IPS DF 6.9 (cell line): ENCODE measurements around the gene ITSN1.

Experiments used
- DNase-seq: peaks from one replicate; pipeline ENCODE4 v3.0.0-alpha.2; 2013; ENCODE audit warnings: low read depth, low spot score
- H3K27ac ChIP-seq: one replicate; pipeline ENCODE4 v1.5.1; 2013; ENCODE audit warnings: low read length, control low read depth
- H3K27me3 ChIP-seq: 2 replicates; pipeline ENCODE4 v1.6.1; 2013; ENCODE audit warnings: mild to moderate bottlenecking, low read length; ENCODE audit not compliant: control insufficient read depth, insufficient read depth
- H3K36me3 ChIP-seq: 2 replicates; pipeline ENCODE4 v1.6.1; 2013; ENCODE audit warnings: low read length; ENCODE audit not compliant: control insufficient read depth, insufficient read depth
- H3K4me1 ChIP-seq: 2 replicates; pipeline ENCODE4 v1.6.1; 2013; ENCODE audit warnings: low read length; ENCODE audit not compliant: control insufficient read depth, insufficient read depth
- H3K4me3 ChIP-seq: 2 replicates; pipeline ENCODE4 v1.5.1; 2013; ENCODE audit warnings: mild to moderate bottlenecking, low read length
- H3K9me3 ChIP-seq: 2 replicates; pipeline ENCODE4 v1.6.1; 2013; ENCODE audit warnings: low read length, inconsistent platforms; ENCODE audit not compliant: control insufficient read depth, insufficient read depth
- WGBS: extraction: QIAGEN DNeasy Blood & Tissue Kit; methylation state at CpG from one replicate; pipeline ENCODE4 v1.1.7; 2013; ENCODE audit warnings: mixed read lengths, missing lambda C conversion rate; ENCODE audit not compliant: insufficient read length, insufficient coverage; 5-methylcytosine and 5-hydroxymethylcytosine counted together

ITSN1 gene

DNA sequence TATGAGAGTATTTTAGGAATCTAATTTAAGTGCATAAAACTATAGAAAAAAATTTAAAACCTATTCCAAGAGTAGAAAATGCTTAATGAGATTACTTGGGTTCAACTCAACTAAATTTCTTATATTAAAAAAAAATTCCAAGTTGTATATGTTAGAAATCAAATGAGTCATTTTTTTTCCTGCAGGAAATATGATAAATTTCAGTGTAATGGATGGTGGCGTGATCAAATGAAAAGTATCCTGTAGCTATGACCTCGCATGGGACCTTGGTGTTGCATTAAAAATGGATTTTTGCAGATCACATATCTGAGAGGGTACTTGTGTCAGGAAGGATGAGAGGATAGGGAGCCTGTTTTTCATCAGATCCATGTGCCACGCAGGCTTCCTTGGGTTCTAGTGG is 255.4 kb downstream of the ITSN1 start:
- Histone ChIP-seq H3K4me3 (no peak overlapping the region), H3K36me3 (peaks cover 1% of the 10 kb centered on the region; the same call in 1 of the 2 replicates), H3K4me1 (peaks cover 4% of the 10 kb centered on the region; the same call in 1 of the 2 replicates), H3K9me3 (no peaks in the 10 kb centered on the region), H3K27me3 (no peaks in the 10 kb centered on the region), H3K27ac (no peak overlapping the region)
- no CpG with 5 or more reads among the region's 3 CpGs for WGBS
- no peak for DNase-seq

DNA sequence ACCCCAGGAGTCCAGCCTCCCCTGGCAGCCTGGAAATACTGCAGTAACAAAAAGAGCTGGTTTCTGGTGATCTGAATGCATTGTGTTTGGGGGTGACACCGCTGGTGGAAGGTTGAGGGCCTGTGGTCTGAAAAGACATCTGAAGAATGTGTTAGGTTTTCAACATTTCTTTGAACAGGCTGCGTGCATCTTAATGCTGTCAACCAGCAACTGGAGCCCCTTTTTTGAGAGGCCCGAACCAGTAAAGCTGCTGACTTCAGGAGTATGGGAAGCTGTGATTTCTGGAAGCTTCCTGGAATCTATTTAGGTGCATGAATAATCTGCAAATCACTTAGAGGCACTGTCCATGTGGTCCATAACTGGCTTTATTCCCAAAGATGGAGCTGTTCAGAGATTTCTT is 256.3 kb downstream of the ITSN1 start:
- no peak overlapping the region for H3K27ac ChIP-seq
- no peaks in the 10 kb centered on the region for H3K9me3 ChIP-seq
- peaks cover 4% of the 10 kb centered on the region; the same call in 1 of the 2 replicates for H3K4me1 ChIP-seq
- no peak for DNase-seq
- peaks cover 5% of the 10 kb centered on the region; the same call in 1 of the 2 replicates for H3K36me3 ChIP-seq
- WGBS: no CpG with 5 or more reads among the region's 3 CpGs
- no peak overlapping the region for H3K4me3 ChIP-seq
- no peaks in the 10 kb centered on the region for H3K27me3 ChIP-seq

DNA sequence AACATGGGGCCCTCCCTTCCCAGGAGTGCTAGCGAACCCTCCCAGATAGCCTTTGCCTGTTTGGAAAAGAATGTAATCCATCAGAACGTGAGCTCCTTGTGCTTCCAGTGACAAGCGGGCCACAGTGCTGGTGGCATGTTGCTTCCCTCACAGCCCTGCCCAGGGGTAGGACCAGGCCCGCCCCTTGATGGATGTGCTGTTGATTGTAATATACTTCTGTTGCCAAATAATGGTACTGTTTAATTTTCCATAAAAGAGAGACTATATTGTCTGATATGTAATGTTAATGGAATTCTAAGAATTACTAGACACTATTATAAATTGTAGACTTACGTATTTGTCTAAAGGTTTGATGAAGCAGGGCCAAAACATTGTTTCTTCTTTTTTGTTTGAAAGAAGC is 256.9 kb downstream of the ITSN1 start:
- Histone ChIP-seq H3K27ac (no peak overlapping the region), H3K4me3 (no peak overlapping the region), H3K27me3 (no peaks in the 10 kb centered on the region), H3K9me3 (no peaks in the 10 kb centered on the region), H3K36me3 (peaks cover 8% of the 10 kb centered on the region; the same call in 1 of the 2 replicates), H3K4me1 (peaks cover 4% of the 10 kb centered on the region; the same call in 1 of the 2 replicates)
- no CpG with 5 or more reads among the region's 5 CpGs for WGBS
- DNase-seq: no peak

DNA sequence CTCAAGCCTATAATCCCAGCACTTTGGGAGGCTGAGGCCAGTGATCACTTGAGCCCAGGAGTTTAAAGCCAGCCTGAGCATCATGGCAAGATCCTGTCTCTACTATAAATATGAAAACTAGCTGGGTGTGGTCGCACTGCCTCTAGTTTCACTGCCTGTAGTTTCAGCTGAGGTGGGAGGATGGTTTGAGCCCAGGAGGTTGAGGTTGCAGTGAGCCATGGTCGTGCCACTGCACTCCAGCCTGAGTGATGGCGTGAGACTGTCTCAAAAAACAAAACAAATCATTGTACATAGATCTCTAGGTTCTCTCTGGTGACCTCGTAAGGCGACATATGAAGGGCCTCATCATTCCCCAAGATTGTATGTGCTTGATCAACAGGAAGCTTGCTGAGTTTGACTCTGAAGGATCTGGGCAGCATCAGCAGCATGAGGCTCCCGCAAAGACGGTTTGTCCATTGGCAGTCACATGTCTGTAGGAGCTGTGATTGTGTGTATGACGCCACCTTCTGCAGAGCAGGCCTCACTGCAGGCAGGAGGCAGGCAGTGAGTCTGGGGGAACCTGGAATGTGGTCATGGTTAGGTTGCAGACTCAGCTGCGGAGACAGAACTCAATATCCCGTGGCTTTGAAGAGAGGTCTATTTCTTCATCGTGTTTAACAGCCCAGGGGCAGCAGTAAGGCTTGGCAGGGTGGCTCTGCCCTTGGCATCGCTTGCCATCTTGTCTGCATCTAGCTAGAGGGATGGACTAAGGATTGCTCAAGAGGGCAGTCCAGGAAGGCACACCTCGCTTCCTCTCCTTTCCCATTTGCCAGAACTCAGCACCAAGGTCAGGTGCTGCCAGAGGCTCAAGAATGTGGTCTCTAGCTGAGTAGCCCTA is 259.3 kb downstream of the ITSN1 start:
- Histone ChIP-seq H3K27me3 (no peaks in the 10 kb centered on the region), H3K4me3 (no peak overlapping the region), H3K27ac (no peak overlapping the region), H3K9me3 (no peaks in the 10 kb centered on the region), H3K36me3 (peaks cover 20% of the 10 kb centered on the region; the same call in 1 of the 2 replicates), H3K4me1 (no peaks in the 10 kb centered on the region)
- DNase-seq: no peak
- WGBS: no CpG with 5 or more reads among the region's 13 CpGs

DNA sequence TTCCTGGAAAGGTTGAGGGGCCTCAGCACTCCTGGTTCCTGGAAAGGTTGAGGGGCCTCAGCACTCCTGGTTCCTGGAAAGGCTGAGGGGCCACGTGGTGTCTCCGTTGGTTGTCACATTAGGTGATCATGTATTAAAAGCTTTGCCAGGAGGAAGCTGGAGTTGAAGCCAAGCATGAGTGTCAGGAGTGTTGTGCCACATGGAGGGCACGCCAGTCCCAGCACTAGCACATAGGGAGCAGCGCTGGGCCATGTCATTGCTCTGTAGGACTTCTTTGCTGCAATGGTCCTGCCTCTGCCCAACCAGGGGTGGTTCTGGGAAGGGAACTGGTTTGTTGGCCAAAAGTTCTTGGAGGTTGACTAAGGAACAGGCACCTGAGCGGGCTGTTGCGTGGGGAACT is 260.0 kb downstream of the ITSN1 start:
- no peak overlapping the region for H3K27ac ChIP-seq
- H3K27me3 ChIP-seq: no peaks in the 10 kb centered on the region
- peaks cover 23% of the 10 kb centered on the region; the same call in 1 of the 2 replicates for H3K36me3 ChIP-seq
- DNase-seq: no peak
- no peaks in the 10 kb centered on the region for H3K9me3 ChIP-seq
- WGBS: no CpG with 5 or more reads among the region's 6 CpGs
- H3K4me1 ChIP-seq: no peaks in the 10 kb centered on the region
- no peak overlapping the region for H3K4me3 ChIP-seq

DNA sequence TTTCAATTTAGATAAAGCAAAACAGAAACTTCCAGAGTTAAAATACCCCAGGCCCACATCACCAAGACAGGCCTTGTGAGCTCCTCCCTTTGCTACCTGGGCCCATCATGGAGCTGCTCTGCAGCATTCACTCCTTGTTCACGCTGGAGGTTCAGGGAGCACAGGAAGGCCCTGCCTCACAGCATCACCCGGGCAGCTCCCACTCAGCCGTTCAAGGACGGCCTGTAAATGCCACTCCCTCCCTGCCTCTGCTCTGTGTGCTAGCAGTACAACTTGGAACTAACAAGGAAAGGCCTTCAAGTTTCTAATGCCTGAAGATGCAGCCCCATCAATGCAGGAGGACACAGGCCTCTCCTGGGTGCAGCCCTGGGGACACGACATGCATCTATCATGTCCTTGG is 261.7 kb downstream of the ITSN1 start:
- H3K36me3 ChIP-seq: peaks cover 33% of the 10 kb centered on the region; the same call in 1 of the 2 replicates
- H3K27ac ChIP-seq: no peak overlapping the region
- no peak overlapping the region for H3K4me3 ChIP-seq
- WGBS: no CpG with 5 or more reads among the region's 5 CpGs
- no peaks in the 10 kb centered on the region for H3K4me1 ChIP-seq
- H3K27me3 ChIP-seq: no peaks in the 10 kb centered on the region
- no peak for DNase-seq
- no peaks in the 10 kb centered on the region for H3K9me3 ChIP-seq

DNA sequence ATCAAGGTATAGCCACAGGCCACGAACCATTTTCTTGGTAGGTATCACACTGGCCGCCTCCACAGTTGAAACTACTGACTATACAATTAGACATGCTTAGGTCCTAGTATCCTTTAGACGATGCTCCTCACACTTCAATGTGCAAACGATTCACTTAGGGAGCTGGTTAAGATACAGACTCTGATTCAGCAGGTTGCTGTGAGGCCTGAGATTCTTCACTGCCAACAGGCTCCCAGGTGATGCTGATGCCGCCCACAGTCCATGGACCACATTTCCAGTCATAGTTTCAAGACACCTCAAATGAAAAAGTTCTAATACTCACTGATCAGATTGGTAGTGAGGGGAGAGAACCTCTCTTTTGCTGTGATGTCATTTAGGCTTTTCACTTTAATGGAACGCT is 266.5 kb downstream of the ITSN1 start:
- H3K4me3 ChIP-seq: no peak overlapping the region
- DNase-seq: no peak
- peaks cover 35% of the 10 kb centered on the region; the same call in 1 of the 2 replicates for H3K36me3 ChIP-seq
- no peak overlapping the region for H3K27ac ChIP-seq
- H3K4me1 ChIP-seq: no peaks in the 10 kb centered on the region
- WGBS: no CpG with 5 or more reads among the region's 6 CpGs
- no peaks in the 10 kb centered on the region for H3K27me3 ChIP-seq
- no peaks in the 10 kb centered on the region for H3K9me3 ChIP-seq

DNA sequence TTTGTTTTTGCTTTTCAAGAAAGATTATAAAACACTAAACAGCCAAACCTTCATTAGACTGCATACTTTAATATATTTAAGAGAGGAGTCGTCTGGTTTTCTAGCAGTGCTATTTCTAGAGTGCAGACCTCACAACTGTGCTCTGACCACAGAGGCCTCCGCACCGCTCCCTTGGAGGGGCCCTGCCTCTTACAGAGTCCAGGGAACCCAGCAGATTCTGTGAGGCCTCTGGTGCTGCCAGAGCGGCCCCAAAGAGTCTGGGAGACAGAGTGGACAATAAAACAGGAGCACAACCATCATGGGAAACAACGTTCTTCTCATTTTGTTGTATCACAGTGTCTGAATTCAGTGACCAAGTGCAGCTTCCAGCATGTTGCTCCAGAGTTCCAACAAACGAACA is 267.5 kb downstream of the ITSN1 start:
- DNase-seq: no peak
- no peaks in the 10 kb centered on the region for H3K27me3 ChIP-seq
- no peaks in the 10 kb centered on the region for H3K4me1 ChIP-seq
- no CpG with 5 or more reads among the region's 6 CpGs for WGBS
- H3K4me3 ChIP-seq: no peak overlapping the region
- peaks cover 29% of the 10 kb centered on the region; the same call in 1 of the 2 replicates for H3K36me3 ChIP-seq
- no peaks in the 10 kb centered on the region for H3K9me3 ChIP-seq
- H3K27ac ChIP-seq: no peak overlapping the region

DNA sequence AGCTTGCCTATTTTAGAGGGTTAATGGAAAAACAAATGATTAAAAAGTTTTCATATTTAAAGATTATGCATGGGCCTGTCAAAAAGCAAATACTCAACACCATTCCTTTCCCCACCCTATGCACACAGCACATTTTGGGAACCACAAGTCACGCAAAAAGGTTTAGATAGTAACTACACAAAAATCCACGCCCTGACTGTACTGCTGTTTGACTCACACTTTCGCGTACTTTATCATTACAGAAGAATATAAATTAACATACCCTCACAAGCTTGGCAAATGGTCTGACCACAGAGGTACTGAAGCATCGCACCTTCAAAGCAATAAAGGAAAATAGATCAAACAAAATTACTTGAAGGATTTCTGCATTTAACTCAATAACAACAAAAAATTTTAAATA is 271.9 kb downstream of the ITSN1 start:
- Histone ChIP-seq H3K4me1 (no peaks in the 10 kb centered on the region), H3K9me3 (no peaks in the 10 kb centered on the region), H3K36me3 (peaks cover 7% of the 10 kb centered on the region; the same call in 1 of the 2 replicates), H3K27ac (no peak overlapping the region), H3K4me3 (no peak overlapping the region), H3K27me3 (no peaks in the 10 kb centered on the region)
- no peak for DNase-seq
- no CpG with 5 or more reads among the region's 5 CpGs for WGBS

DNA sequence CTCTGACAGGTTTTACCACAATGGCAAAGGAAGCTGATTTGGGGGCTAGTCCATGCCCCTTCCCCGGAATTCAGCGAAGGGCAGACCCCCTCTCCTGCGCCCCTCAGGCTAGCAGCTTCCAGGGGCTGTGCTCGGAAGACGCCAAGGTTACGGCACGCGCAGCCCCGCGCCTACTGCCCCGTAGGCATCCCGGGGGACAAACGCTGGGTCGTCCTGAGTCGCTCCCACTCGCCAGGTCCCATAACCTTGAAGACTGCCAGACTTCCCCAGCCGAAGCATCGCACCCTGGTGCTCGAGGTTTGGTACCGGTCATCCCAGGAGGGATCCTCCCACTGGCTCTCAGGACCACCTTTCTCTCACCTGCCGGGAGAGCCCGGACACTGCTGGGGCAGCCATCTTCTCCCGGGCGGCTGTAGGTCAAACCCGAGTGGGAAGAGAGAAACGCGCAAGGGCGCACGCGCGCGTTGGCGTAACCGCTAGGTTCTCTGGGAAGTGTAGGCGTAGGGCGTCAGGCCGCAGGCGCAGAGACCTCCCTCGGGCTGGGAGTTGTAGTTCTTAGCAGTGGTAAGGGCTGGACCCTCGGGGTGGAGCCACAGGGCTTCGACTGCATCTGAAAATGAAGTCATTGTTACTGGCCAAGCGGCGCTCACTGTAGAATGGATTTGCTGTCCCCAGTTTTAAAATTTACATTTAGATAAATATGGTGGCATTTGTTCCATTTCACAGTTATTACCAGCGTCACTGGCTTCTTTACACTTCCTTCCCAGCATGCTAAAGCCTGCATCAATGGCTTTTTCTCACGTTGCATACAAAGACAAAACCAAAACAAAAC is 273.3 kb downstream of the ITSN1 start, which contains the start of gene ATP5PO:
Gene ATP5PO, minus strand, starts transcription at position 437 of the 832 bp plus-strand sequence. Its CDS starts 41 bp downstream, at position 396.
- Histone ChIP-seq H3K36me3 (peaks cover 4% of the 10 kb centered on the region; the same call in 1 of the 2 replicates), H3K27ac (no peak within 1 kb of the TSS), H3K4me1 (no peaks in the 10 kb centered on the region), H3K27me3 (no peaks in the 10 kb centered on the region), H3K9me3 (no peaks in the 10 kb centered on the region), H3K4me3 (peak within 1 kb of the TSS; percentile 96)
- no CpG with 5 or more reads among the region's 45 CpGs for WGBS
- peak; percentile 95 for DNase-seq
